ENCODE data around the gene DCAF8L1. TPM values are rescaled to one million over a fixed set of nuclear protein-coding genes. Genes with fewer than 3 reads are reported as not detected.
"Not testable (repeated sequence)": the region's sequence is repeated elsewhere in the genome, so short reads cannot be mapped to it uniquely, and the experiment has no call there.

DCAF8L1 gene
- total RNA-seq, 1 donor from 2014 or later, result not detected

GRCh38 chrX:27964432-27964831, 16.8 kb downstream of the DCAF8L1 start:
- H3K27ac ChIP-seq, result no peak overlapping the region
- H3K27me3 ChIP-seq, result no peaks in the 10 kb centered on the region
- H3K4me3 ChIP-seq, result no peak overlapping the region
- TF ChIP-seq CTCF (IDR thresholded peaks at IDR 0.05) (no peak), POLR2AphosphoS5 (IDR thresholded peaks at IDR 0.05; ENCODE audit: insufficient read depth in 1 of 2, low read depth in 1 of 2) (no peak), POLR2A (IDR thresholded peaks at IDR 0.05) (no peak)
- no peaks in the 10 kb centered on the region for H3K36me3 ChIP-seq
- H3K4me1 ChIP-seq, result no peaks in the 10 kb centered on the region
- no peak for DNase-seq (ENCODE audit: extremely low spot score in 2 of 2)
- no peaks in the 10 kb centered on the region for H3K9me3 ChIP-seq
- intact Hi-C loops (cut with DNase I), result no loop called here

GRCh38 chrX:27960410-27960809, 20.8 kb downstream of the DCAF8L1 start:
- H3K27me3 ChIP-seq; H3K4me1 ChIP-seq; DNase-seq (ENCODE audit: extremely low spot score in 2 of 2); H3K36me3 ChIP-seq; intact Hi-C loops (cut with DNase I); H3K27ac ChIP-seq; H3K4me3 ChIP-seq; H3K9me3 ChIP-seq: not testable (repeated sequence)

- no peak overlapping the region for H3K4me3 ChIP-seq
- no peak for DNase-seq (ENCODE audit: extremely low spot score in 2 of 2)
- no peak for TF ChIP-seq POLR2AphosphoS5 (IDR thresholded peaks at IDR 0.05; ENCODE audit: insufficient read depth in 1 of 2, low read depth in 1 of 2)
- no peak for TF ChIP-seq POLR2A (IDR thresholded peaks at IDR 0.05)
- no peak for TF ChIP-seq CTCF (IDR thresholded peaks at IDR 0.05)
- H3K4me1 ChIP-seq, result no peaks in the 10 kb centered on the region
- no peaks in the 10 kb centered on the region for H3K27me3 ChIP-seq
- no peaks in the 10 kb centered on the region for H3K9me3 ChIP-seq
- no peaks in the 10 kb centered on the region for H3K36me3 ChIP-seq
- intact Hi-C loops (cut with DNase I), result no loop called here
- no peak overlapping the region for H3K27ac ChIP-seq
Observed at GRCh38 chrX:27953171-27953570, 28.1 kb downstream of the DCAF8L1 start.

GRCh38 chrX:27933361-27933760, 47.9 kb downstream of the DCAF8L1 start:
- DNase-seq (ENCODE audit: extremely low spot score in 2 of 2), result no peak
- H3K4me3 ChIP-seq, result no peak overlapping the region
- TF ChIP-seq CTCF (IDR thresholded peaks at IDR 0.05), result no peak
- no peaks in the 10 kb centered on the region for H3K9me3 ChIP-seq
- H3K4me1 ChIP-seq, result no peaks in the 10 kb centered on the region
- no peaks in the 10 kb centered on the region for H3K27me3 ChIP-seq
- no peaks in the 10 kb centered on the region for H3K36me3 ChIP-seq
- intact Hi-C loops (cut with DNase I), result no loop called here
- no peak overlapping the region for H3K27ac ChIP-seq

Other genes starting within 250 kb of the DCAF8L1 start
- gene MAGEB10, start 173.5 kb downstream of the DCAF8L1 start, total RNA-seq, result not detected

All from vagina (tissue), 2 donors.